ENCODE data around the gene OR2Y1. TPM values are rescaled to one million over a fixed set of nuclear protein-coding genes. Genes with fewer than 3 reads are reported as not detected.

OR2Y1 gene
- total and polyA plus RNA-seq, 2 of the 13 experiments (the other 11 are each of a cell fraction or from before 2014, with no cell fraction given) = not detected

GRCh38 chr5:180744253-180744652 lies 4.4 kb upstream of the OR2Y1 start:
- ATAC-seq (no peak), FAIRE-seq (no peak), DNase-seq (ENCODE audit: low spot score) (no peak)
- Histone ChIP-seq H2AFZ (ENCODE audit: low read length) (no peak overlapping the region), H3K79me2 (ENCODE audit: insufficient read depth, low read length) (no peaks in the 10 kb centered on the region), H3K27ac (ENCODE audit: extremely low read length, insufficient read depth, low read length) (no peak overlapping the region), H3K9ac (ENCODE audit: insufficient read depth, low read depth, low read length) (no peak overlapping the region), H3K9me3 (ENCODE audit: low read length) (no peaks in the 10 kb centered on the region), H3K36me3 (replicated peaks in 1 of 2; ENCODE audit: control insufficient read depth in 1 of 2, insufficient read depth in 2 of 2, low read length in 2 of 2) (no peaks in the 10 kb centered on the region), H4K20me1 (ENCODE audit: insufficient read depth, low read length) (no peaks in the 10 kb centered on the region), H3K4me1 (ENCODE audit: insufficient read depth, low read length) (no peaks in the 10 kb centered on the region), H3K27me3 (ENCODE audit: control insufficient read depth in 1 of 2, insufficient read depth in 2 of 2, low read length in 2 of 2) (peaks cover 5 to 50% of the 10 kb centered on the region in 2 experiments), H3K4me3 (replicated peaks in 1 of 3; ENCODE audit: insufficient read depth in 1 of 3, low read depth in 2 of 3, low read length in 3 of 3) (no peak overlapping the region), H3K4me2 (ENCODE audit: low read depth, low read length) (no peak overlapping the region)
- 5% methylated on average over 5 of the region's 5 CpGs for WGBS (ENCODE audit: low lambda C conversion rate)
- in situ Hi-C loops (cut with HindIII; ENCODE audit: extremely low pct_ligation_motif_present, low pct_unique_long_range_greater_than_20kb) (no loop called here), intact Hi-C loops (cut with micrococcal nuclease; ENCODE audit: unreplicated experiment) (no loop called here)
- ChIA-PET CTCF (ENCODE audit: low intra/inter-chr PET ratio, low total read pairs) (no interaction called here), POLR2A (no interaction called here)
- BruUV-seq (replicated peaks) = no TSS peak
- TF ChIP-seq ATF7-NPFF (CRISPR knock-in tag; IDR thresholded peaks at IDR 0.05; ENCODE audit: low read depth) (no peak), CBFB (CRISPR knock-in tag; IDR thresholded peaks at IDR 0.05) (no peak), EEA1 (CRISPR knock-in tag; IDR thresholded peaks at IDR 0.05; ENCODE audit: borderline replicate concordance) (no peak), REXO4 (CRISPR knock-in tag; IDR thresholded peaks at IDR 0.05; ENCODE audit: borderline replicate concordance) (no peak), E2F2 (CRISPR knock-in tag; IDR thresholded peaks at IDR 0.05; ENCODE audit: borderline replicate concordance) (no peak), MAFF (IDR thresholded peaks at IDR 0.05; ENCODE audit: low read depth, low read length) (no peak), ZMYM3 (CRISPR knock-in tag; IDR thresholded peaks at IDR 0.05) (no peak), DPF2 (CRISPR knock-in tag; IDR thresholded peaks at IDR 0.05; ENCODE audit: borderline replicate concordance, low read depth) (no peak), ATF6 (CRISPR knock-in tag; conservative IDR thresholded peaks at IDR 0.05) (no peak), GMEB1 (CRISPR knock-in tag; IDR thresholded peaks at IDR 0.05; ENCODE audit: borderline replicate concordance) (no peak), ZNF326 (CRISPR knock-in tag; IDR thresholded peaks at IDR 0.05; ENCODE audit: borderline replicate concordance) (no peak), REST (IDR thresholded peaks at IDR 0.05; ENCODE audit: borderline replicate concordance in 1 of 2, low read depth in 1 of 2, low read length in 2 of 2) (no peak), ZBTB7B (CRISPR knock-in tag; IDR thresholded peaks at IDR 0.05) (no peak)
